ENCODE data around the gene ALOX12B.

The ALOX12B gene

GRCh38 chr17:8087952-8088230 is 375 bp upstream of the ALOX12B start:
- Histone ChIP-seq H3K36me3 (ENCODE audit: insufficient read depth, low read length) (no peaks in the 10 kb centered on the region), H3K9ac (ENCODE audit: low read length) (no peak overlapping the region), H4K20me1 (ENCODE audit: insufficient read depth, low read length) (no peaks in the 10 kb centered on the region), H3K9me3 (ENCODE audit: low read length) (no peaks in the 10 kb centered on the region), H3K27ac (ENCODE audit: low read depth, low read length, poor library complexity, severe bottlenecking) (no peak overlapping the region), H3K79me2 (ENCODE audit: insufficient read depth, low read length) (no peaks in the 10 kb centered on the region), H3K27me3 (ENCODE audit: insufficient read depth, low read length) (no peaks in the 10 kb centered on the region; the same call in none of the 2 replicates), H3F3A (ENCODE audit: insufficient read depth, low read length) (no peaks in the 10 kb centered on the region), H3K4me3 (ENCODE audit: low read depth, low read length, poor library complexity, severe bottlenecking) (no peak overlapping the region), H3K9me2 (ENCODE audit: low read depth, low read length) (no peaks in the 10 kb centered on the region), H3K4me1 (ENCODE audit: insufficient read depth, low read length, severe bottlenecking) (peaks cover 12% of the 10 kb centered on the region), H2AFZ (ENCODE audit: low read length) (no peak overlapping the region), H3K4me2 (ENCODE audit: low read length) (no peak overlapping the region)
- TF ChIP-seq CTCF (IDR thresholded peaks at IDR 0.05; ENCODE audit: low read length), result no peak
- no peak for TF ChIP-seq EZH2 (IDR thresholded peaks at IDR 0.05; ENCODE audit: borderline replicate concordance, low read length)

GRCh38 chr17:8084250-8084649 is 3.3 kb downstream of the ALOX12B start:
- Histone ChIP-seq H3K4me3 (ENCODE audit: low read depth, low read length, poor library complexity, severe bottlenecking) (no peak overlapping the region), H3F3A (ENCODE audit: insufficient read depth, low read length) (no peaks in the 10 kb centered on the region), H3K9me3 (ENCODE audit: low read length) (no peaks in the 10 kb centered on the region), H3K27ac (ENCODE audit: low read depth, low read length, poor library complexity, severe bottlenecking) (no peak overlapping the region), H2AFZ (ENCODE audit: low read length) (no peak overlapping the region), H3K4me2 (ENCODE audit: low read length) (no peak overlapping the region), H3K4me1 (ENCODE audit: insufficient read depth, low read length, severe bottlenecking) (peaks cover 7% of the 10 kb centered on the region), H3K27me3 (ENCODE audit: insufficient read depth, low read length) (no peaks in the 10 kb centered on the region; the same call in 1 of the 2 replicates), H3K36me3 (ENCODE audit: insufficient read depth, low read length) (no peaks in the 10 kb centered on the region; the same call in 1 of the 2 replicates), H4K20me1 (ENCODE audit: insufficient read depth, low read length) (no peaks in the 10 kb centered on the region), H3K79me2 (ENCODE audit: insufficient read depth, low read length) (no peaks in the 10 kb centered on the region), H3K9ac (ENCODE audit: low read length) (no peak overlapping the region), H3K9me2 (ENCODE audit: low read depth, low read length) (no peaks in the 10 kb centered on the region)
- no peak for TF ChIP-seq EZH2 (IDR thresholded peaks at IDR 0.05; ENCODE audit: borderline replicate concordance, low read length)
- TF ChIP-seq CTCF (IDR thresholded peaks at IDR 0.05; ENCODE audit: low read length), result no peak

GRCh38 chr17:8082292-8082691 is 5.2 kb downstream of the ALOX12B start:
- TF ChIP-seq EZH2 (IDR thresholded peaks at IDR 0.05; ENCODE audit: borderline replicate concordance, low read length), result no peak
- Histone ChIP-seq H3K9me3 (ENCODE audit: low read length) (no peaks in the 10 kb centered on the region), H3K27me3 (ENCODE audit: insufficient read depth, low read length) (no peaks in the 10 kb centered on the region; the same call in 1 of the 2 replicates), H3K9ac (ENCODE audit: low read length) (no peak overlapping the region), H3K27ac (ENCODE audit: low read depth, low read length, poor library complexity, severe bottlenecking) (no peak overlapping the region), H3K36me3 (ENCODE audit: insufficient read depth, low read length) (no peaks in the 10 kb centered on the region; the same call in 1 of the 2 replicates), H3K4me1 (ENCODE audit: insufficient read depth, low read length, severe bottlenecking) (peaks cover 7% of the 10 kb centered on the region), H2AFZ (ENCODE audit: low read length) (no peak overlapping the region), H3F3A (ENCODE audit: insufficient read depth, low read length) (no peaks in the 10 kb centered on the region), H3K9me2 (ENCODE audit: low read depth, low read length) (no peaks in the 10 kb centered on the region), H4K20me1 (ENCODE audit: insufficient read depth, low read length) (no peaks in the 10 kb centered on the region), H3K4me2 (ENCODE audit: low read length) (no peak overlapping the region), H3K79me2 (ENCODE audit: insufficient read depth, low read length) (no peaks in the 10 kb centered on the region), H3K4me3 (ENCODE audit: low read depth, low read length, poor library complexity, severe bottlenecking) (no peak overlapping the region)

- Histone ChIP-seq H3K27me3 (ENCODE audit: insufficient read depth, low read length) (no peaks in the 10 kb centered on the region; the same call in 1 of the 2 replicates), H3K9ac (ENCODE audit: low read length) (no peak overlapping the region), H3K4me3 (ENCODE audit: low read depth, low read length, poor library complexity, severe bottlenecking) (no peak overlapping the region), H3K9me2 (ENCODE audit: low read depth, low read length) (no peaks in the 10 kb centered on the region), H2AFZ (ENCODE audit: low read length) (no peak overlapping the region), H3K36me3 (ENCODE audit: insufficient read depth, low read length) (no peaks in the 10 kb centered on the region; the same call in 1 of the 2 replicates), H3K4me1 (ENCODE audit: insufficient read depth, low read length, severe bottlenecking) (peaks cover 7% of the 10 kb centered on the region), H3K4me2 (ENCODE audit: low read length) (no peak overlapping the region), H4K20me1 (ENCODE audit: insufficient read depth, low read length) (no peaks in the 10 kb centered on the region), H3K9me3 (ENCODE audit: low read length) (no peaks in the 10 kb centered on the region), H3K27ac (ENCODE audit: low read depth, low read length, poor library complexity, severe bottlenecking) (no peak overlapping the region), H3K79me2 (ENCODE audit: insufficient read depth, low read length) (no peaks in the 10 kb centered on the region), H3F3A (ENCODE audit: insufficient read depth, low read length) (no peaks in the 10 kb centered on the region)
- TF ChIP-seq CTCF (IDR thresholded peaks at IDR 0.05; ENCODE audit: low read length), result no peak
- TF ChIP-seq EZH2 (IDR thresholded peaks at IDR 0.05; ENCODE audit: borderline replicate concordance, low read length), result no peak
Observed at GRCh38 chr17:8081876-8082275, 5.6 kb downstream of the ALOX12B start.

Measured in OCI-LY1 (cell line).